Fibroblast of villous mesenchyme (primary cell): ENCODE results near the gene CFAP141. TPM values are rescaled to one million over a fixed set of nuclear protein-coding genes. Genes with fewer than 3 reads are reported as not detected.

Experiments used
- DNase-seq: peaks from one replicate; pipeline ENCODE4 v3.0.0-alpha.2; 2010; ENCODE audit warnings: low read depth
- H3K4me3 ChIP-seq: 2 replicates; pipeline ENCODE4 v1.5.1; 2011; ENCODE audit warnings: low read depth, mild to moderate bottlenecking, low read length
- total RNA-seq: library from RNA; depleted of rRNA; stranded (reverse); fragments of >200 nt; gene quantifications from 2 replicates; pipeline ENCODE4 v1.2.3, GENCODE V29; 2012
- TF ChIP-seq, protein P1 (sequence below): IDR thresholded peaks from 2 replicates; pipeline ENCODE4 v1.5.1; 2012; ENCODE audit warnings: low read depth, mild to moderate bottlenecking, low read length; ENCODE audit not compliant: insufficient read depth

Gene CFAP141
- total RNA-seq, 1 donor: not detected

DNA sequence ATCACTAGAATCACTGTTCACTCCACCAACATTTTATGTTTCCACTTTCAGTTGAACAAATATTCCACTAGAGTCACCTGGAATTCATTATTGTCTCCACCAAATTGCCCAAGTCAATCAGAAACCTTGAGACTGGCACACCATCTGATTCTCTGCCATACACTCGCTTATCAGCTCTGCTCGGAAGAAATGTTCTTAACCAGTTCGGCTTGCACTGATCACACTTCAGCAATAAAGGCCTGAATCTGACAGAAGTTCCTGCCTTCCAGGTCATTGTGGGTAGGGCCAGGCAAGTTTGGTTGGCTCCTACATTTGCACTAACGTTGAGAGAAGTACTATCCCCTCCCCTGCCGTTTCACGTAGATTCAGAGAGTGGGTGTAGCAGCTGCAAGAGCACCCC is 24.2 kb downstream of the CFAP141 start:
- TF ChIP-seq, protein P1, sequence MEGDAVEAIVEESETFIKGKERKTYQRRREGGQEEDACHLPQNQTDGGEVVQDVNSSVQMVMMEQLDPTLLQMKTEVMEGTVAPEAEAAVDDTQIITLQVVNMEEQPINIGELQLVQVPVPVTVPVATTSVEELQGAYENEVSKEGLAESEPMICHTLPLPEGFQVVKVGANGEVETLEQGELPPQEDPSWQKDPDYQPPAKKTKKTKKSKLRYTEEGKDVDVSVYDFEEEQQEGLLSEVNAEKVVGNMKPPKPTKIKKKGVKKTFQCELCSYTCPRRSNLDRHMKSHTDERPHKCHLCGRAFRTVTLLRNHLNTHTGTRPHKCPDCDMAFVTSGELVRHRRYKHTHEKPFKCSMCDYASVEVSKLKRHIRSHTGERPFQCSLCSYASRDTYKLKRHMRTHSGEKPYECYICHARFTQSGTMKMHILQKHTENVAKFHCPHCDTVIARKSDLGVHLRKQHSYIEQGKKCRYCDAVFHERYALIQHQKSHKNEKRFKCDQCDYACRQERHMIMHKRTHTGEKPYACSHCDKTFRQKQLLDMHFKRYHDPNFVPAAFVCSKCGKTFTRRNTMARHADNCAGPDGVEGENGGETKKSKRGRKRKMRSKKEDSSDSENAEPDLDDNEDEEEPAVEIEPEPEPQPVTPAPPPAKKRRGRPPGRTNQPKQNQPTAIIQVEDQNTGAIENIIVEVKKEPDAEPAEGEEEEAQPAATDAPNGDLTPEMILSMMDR: no peak
- peak overlapping the region; percentile 96 for H3K4me3 ChIP-seq
- no peak for DNase-seq

- DNase-seq: no peak
- H3K4me3 ChIP-seq: no peak overlapping the region
- TF ChIP-seq, protein P1: no peak
These were observed 26.0 kb downstream of the CFAP141 start for GRCh38 chr1:154179946-154180687.

GRCh38 chr1:154178911-154179811 is 27.0 kb downstream of the CFAP141 start:
- peak overlapping the region; percentile 24 for H3K4me3 ChIP-seq
- TF ChIP-seq, protein P1: no peak
- DNase-seq: peak; percentile 45

- no peak for DNase-seq
- TF ChIP-seq, protein P1: no peak
- H3K4me3 ChIP-seq: no peak overlapping the region
These were observed 28.1 kb downstream of the CFAP141 start for GRCh38 chr1:154178013-154178412.

GRCh38 chr1:154176337-154176736 is 29.8 kb downstream of the CFAP141 start:
- TF ChIP-seq, protein P1: no peak
- peak; percentile 83 for DNase-seq
- H3K4me3 ChIP-seq: no peak overlapping the region

DNA sequence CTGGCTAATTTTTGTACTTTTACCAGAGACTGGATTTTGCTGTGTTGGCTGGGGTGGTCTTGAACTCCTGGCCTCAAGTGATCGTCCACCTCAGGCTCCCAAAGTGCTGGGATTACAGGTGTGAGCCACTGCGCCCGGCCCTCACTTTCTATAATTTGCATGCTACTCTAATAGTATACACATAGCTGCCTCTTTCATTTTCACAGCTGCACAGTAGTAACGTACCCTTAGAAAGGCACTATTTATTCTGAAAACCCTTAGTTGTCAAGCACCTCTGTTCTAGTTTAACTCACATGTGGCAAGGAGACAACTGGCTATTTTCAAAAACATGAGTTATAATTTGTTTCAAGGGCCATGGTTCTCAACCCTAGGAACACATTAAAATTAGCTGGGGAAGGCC is 31.5 kb downstream of the CFAP141 start:
- DNase-seq: no peak
- TF ChIP-seq, protein P1: no peak

More for the DNA sequence above, 31.5 kb downstream of the CFAP141 start:
- H3K4me3 ChIP-seq: no peak overlapping the region
